Adrenal gland (tissue), 5 donors: ENCODE measurements around the gene ARHGEF7.

Source experiments
- POLR2A ChIP-seq, 2 donors: fragments of 450-650 bp; IDR thresholded peaks; one replicate each; pipeline ENCODE4 v1.6.1; 2017; ENCODE audit warnings: antibody characterized with exemption in 2 of 2, mild to moderate bottlenecking in 2 of 2, moderate library complexity in 1 of 2
- TF ChIP-seq, protein P1 (sequence below), 6 experiments: fragments of 450-650 bp in 4 of 6; fragments of 200-600 bp in 2 of 6; sonication (generic) in 1 of 6; IDR thresholded peaks; 1 replicate in 5 of 6; 2 replicates in 1 of 6; pipeline versions ENCODE4 v1.5.1 to v1.8.0; 2016 to 2021; ENCODE audit warnings: antibody characterized with exemption in 6 of 6, mild to moderate bottlenecking in 2 of 6, moderate library complexity in 1 of 6
- donor health status: DM: no; HTN: no; CAD: no.

DNA sequence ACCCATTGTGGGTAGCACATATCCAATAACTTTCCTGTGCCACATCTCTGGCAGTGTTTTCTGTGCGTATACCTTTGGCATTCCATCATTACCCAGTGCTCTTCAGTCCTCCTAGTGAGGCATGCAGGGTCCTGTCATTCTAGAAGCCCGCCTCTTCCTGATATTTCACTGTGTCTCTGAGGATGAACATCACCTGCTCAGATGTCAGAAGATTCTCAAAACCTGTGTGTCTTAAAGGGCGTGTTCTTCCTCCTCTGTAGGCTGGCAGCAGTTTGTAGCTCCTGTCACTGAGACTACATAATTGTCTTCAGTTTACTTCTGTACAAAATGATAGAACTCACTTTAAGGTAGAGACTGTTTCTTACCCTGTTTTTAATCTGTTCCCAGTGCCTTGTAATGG lies 148.5 kb downstream of the ARHGEF7 start:
- TF ChIP-seq, protein P1, sequence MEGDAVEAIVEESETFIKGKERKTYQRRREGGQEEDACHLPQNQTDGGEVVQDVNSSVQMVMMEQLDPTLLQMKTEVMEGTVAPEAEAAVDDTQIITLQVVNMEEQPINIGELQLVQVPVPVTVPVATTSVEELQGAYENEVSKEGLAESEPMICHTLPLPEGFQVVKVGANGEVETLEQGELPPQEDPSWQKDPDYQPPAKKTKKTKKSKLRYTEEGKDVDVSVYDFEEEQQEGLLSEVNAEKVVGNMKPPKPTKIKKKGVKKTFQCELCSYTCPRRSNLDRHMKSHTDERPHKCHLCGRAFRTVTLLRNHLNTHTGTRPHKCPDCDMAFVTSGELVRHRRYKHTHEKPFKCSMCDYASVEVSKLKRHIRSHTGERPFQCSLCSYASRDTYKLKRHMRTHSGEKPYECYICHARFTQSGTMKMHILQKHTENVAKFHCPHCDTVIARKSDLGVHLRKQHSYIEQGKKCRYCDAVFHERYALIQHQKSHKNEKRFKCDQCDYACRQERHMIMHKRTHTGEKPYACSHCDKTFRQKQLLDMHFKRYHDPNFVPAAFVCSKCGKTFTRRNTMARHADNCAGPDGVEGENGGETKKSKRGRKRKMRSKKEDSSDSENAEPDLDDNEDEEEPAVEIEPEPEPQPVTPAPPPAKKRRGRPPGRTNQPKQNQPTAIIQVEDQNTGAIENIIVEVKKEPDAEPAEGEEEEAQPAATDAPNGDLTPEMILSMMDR (IDR thresholded peaks at IDR 0.05) = no peak
- no peak for TF ChIP-seq POLR2A (IDR thresholded peaks at IDR 0.05)
